ENCODE results near the gene SRM. TPM values are rescaled to one million over a fixed set of nuclear protein-coding genes. Genes with fewer than 3 reads are reported as not detected.
A peak's percentile ranks its signal among the peaks of the same experiment; 100 is the strongest.
"Not testable (repeated sequence)": the region's sequence is repeated elsewhere in the genome, so short reads cannot be mapped to it uniquely, and the experiment has no call there.

The SRM gene
- total RNA-seq, 6 donors from 2014 or later: 7.3 to 72.9 (median 50.2) TPM

DNA sequence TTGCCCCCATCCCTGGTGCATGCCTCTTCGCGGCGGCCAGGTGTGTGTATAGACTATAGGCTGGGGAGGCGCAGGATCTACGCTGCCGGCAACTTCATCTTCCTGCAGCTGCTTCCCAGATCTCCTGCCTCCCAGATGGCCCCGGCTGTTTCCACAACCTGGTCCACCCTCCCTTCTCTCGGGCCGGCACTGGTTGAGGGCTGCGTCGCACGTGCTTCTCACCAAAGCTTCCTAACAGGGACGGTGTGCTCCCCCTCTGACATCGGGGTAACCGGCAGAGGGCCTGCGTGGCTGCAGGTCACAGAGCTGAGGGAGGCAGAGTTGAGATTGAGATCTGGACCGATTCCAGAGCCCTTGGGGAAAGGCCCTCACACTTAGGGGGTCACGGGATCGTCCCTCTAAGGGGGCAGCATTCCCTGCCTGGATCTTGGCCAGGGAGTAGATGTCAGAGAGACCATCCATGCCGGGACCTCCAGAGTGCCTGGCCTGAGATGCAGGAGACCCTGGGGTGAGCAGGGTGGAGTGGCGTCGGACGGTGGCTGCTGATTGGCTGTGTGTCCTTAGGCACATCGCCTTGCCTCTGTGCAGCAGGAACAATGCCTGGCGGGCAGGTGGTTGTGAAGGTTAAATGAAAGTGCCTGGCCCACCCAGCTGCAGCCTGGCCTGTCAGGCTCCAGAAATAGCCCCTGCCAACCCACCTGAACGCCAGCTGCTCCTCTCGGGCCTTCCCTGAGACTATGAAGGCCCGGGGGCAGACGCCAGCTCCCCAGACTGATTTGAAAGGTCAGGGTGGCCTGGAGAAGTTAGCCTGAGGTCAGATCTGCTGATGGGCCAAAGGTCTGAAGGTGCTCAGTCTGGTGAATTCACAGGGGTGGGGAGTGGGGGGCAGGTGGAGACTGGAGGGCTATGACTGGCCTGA lies 6.7 kb downstream of the SRM start:
- 3 to 35% methylated on average over 11 to 29 of the region's 29 CpGs for WGBS, 2 donors

DNA sequence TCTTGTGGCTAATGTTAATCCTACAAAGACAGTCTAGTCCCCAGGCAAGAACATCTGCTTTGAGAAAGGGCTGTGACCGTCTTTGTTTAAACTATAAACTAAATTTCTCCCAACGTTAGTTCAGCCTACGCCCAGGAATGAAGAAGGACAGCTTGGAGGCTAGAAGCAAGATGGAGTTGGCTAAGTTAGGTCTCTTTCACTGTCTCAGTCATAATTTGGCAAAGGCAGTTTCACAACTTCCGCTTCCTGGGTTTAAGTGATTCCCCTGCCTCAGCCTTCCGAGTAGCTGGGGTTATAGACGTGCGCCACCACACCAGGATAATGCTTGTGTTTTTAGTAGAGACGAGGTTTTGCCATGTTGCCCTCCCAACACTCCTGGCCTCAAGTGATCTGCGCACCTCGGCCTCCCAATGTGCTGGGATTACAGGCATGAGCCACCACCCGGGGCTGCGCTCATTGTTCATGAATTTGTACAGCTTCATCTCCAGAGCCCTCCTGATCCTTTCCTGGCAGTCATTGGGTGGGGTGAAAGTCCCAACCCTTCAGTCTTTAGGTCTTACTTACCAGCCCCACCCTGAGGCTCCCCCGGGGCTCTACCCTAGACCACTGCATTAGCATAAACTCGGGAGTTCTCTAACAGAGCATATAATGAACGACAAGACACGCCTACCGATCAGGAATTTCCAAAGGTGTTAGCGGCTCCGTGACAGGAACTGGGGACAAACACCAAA lies 7.9 kb downstream of the SRM start:
- peaks cover 6 to 30% (median 25%) of the 10 kb centered on the region in 4 donors for H3K36me3 ChIP-seq
- no peaks in the 10 kb centered on the region for H3K27me3 ChIP-seq
- no peak overlapping the region for H3K4me3 ChIP-seq
- DNase-seq: no peak
- TF ChIP-seq POLR2AphosphoS5 (IDR thresholded peaks at IDR 0.05) (no peak), EP300 (IDR thresholded peaks at IDR 0.05) (no peak), POLR2A (IDR thresholded peaks at IDR 0.05) (no peak)
- TF ChIP-seq, protein P1, sequence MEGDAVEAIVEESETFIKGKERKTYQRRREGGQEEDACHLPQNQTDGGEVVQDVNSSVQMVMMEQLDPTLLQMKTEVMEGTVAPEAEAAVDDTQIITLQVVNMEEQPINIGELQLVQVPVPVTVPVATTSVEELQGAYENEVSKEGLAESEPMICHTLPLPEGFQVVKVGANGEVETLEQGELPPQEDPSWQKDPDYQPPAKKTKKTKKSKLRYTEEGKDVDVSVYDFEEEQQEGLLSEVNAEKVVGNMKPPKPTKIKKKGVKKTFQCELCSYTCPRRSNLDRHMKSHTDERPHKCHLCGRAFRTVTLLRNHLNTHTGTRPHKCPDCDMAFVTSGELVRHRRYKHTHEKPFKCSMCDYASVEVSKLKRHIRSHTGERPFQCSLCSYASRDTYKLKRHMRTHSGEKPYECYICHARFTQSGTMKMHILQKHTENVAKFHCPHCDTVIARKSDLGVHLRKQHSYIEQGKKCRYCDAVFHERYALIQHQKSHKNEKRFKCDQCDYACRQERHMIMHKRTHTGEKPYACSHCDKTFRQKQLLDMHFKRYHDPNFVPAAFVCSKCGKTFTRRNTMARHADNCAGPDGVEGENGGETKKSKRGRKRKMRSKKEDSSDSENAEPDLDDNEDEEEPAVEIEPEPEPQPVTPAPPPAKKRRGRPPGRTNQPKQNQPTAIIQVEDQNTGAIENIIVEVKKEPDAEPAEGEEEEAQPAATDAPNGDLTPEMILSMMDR (IDR thresholded peaks at IDR 0.05): no peak
- peaks cover 0 to 6% (median 0%) of the 10 kb centered on the region in 4 donors for H3K4me1 ChIP-seq
- H3K9me3 ChIP-seq: no peaks in the 10 kb centered on the region
- WGBS, 2 donors: 58% methylated on average over 19 of the region's 19 CpGs
- ATAC-seq (ENCODE audit: low FRiP score in 2 of 2): no peak
- H3K27ac ChIP-seq: no peak overlapping the region

More for the DNA sequence above, 6.7 kb downstream of the SRM start:
- peaks cover 0 to 6% (median 0%) of the 10 kb centered on the region in 4 donors for H3K4me1 ChIP-seq
- TF ChIP-seq POLR2A (IDR thresholded peaks at IDR 0.05) (no peak), EP300 (IDR thresholded peaks at IDR 0.05) (no peak), POLR2AphosphoS5 (IDR thresholded peaks at IDR 0.05) (no peak)
- TF ChIP-seq, protein P1 (IDR thresholded peaks at IDR 0.05): no peak
- H3K27ac ChIP-seq: no peak overlapping the region
- H3K36me3 ChIP-seq: peaks cover 6 to 40% (median 31%) of the 10 kb centered on the region in 4 donors
- no peaks in the 10 kb centered on the region for H3K27me3 ChIP-seq
- no peaks in the 10 kb centered on the region for H3K9me3 ChIP-seq
- ATAC-seq (ENCODE audit: low FRiP score in 2 of 2) (no peak), DNase-seq (no peak)
- no peak overlapping the region for H3K4me3 ChIP-seq

- not testable (repeated sequence) for H3K4me3 ChIP-seq; ATAC-seq (ENCODE audit: low FRiP score in 2 of 2); H3K9me3 ChIP-seq; H3K27ac ChIP-seq; H3K27me3 ChIP-seq; DNase-seq; H3K4me1 ChIP-seq
- 91 to 98% methylated on average over 10 of the region's 10 CpGs for WGBS, 2 donors
- peaks cover 2 to 22% (median 16%) of the 10 kb centered on the region in 4 donors for H3K36me3 ChIP-seq
Observed at GRCh38 chr1:11051121-11051520, 8.7 kb downstream of the SRM start.

GRCh38 chr1:11046625-11047365 lies 13.0 kb downstream of the SRM start, which contains the start of gene MASP2:
Gene MASP2 (minus strand): TSS chr1:11047239. CDS start chr1:11047207, 32 bp downstream.
- WGBS, 2 donors: 92 to 93% methylated on average over 17 to 22 of the region's 28 CpGs
- ATAC-seq (ENCODE audit: low FRiP score in 2 of 2) (peak in 1 of 2 donors; percentile 13), DNase-seq (no peak)
- no peak within 1 kb of the TSS for H3K27ac ChIP-seq
- TF ChIP-seq EP300 (IDR thresholded peaks at IDR 0.05): no peak
- TF ChIP-seq, protein P1 (IDR thresholded peaks at IDR 0.05): no peak
- no peak for TF ChIP-seq POLR2A (IDR thresholded peaks at IDR 0.05)
- TF ChIP-seq POLR2AphosphoS5 (IDR thresholded peaks at IDR 0.05): no peak
- no peak within 1 kb of the TSS for H3K4me3 ChIP-seq
- no peaks in the 10 kb centered on the region for H3K36me3 ChIP-seq
- peaks cover 0 to 5% (median 0%) of the 10 kb centered on the region in 4 donors for H3K4me1 ChIP-seq
- no peaks in the 10 kb centered on the region for H3K27me3 ChIP-seq
- no peaks in the 10 kb centered on the region for H3K9me3 ChIP-seq

- H3K27me3 ChIP-seq: no peaks in the 10 kb centered on the region
- DNase-seq: no peak
- H3K36me3 ChIP-seq: no peaks in the 10 kb centered on the region
- no peak overlapping the region for H3K4me3 ChIP-seq
- no peak for TF ChIP-seq POLR2A (IDR thresholded peaks at IDR 0.05)
- TF ChIP-seq, protein P1 (IDR thresholded peaks at IDR 0.05): no peak
- no peak for TF ChIP-seq POLR2AphosphoS5 (IDR thresholded peaks at IDR 0.05)
- no peak for TF ChIP-seq EP300 (IDR thresholded peaks at IDR 0.05)
- no peak overlapping the region for H3K27ac ChIP-seq
- no peaks in the 10 kb centered on the region for H3K9me3 ChIP-seq
- 83 to 89% methylated on average over 1 to 8 of the region's 8 CpGs for WGBS, 2 donors
- ATAC-seq (ENCODE audit: low FRiP score in 2 of 2): no peak
- peaks cover 0 to 5% (median 0%) of the 10 kb centered on the region in 4 donors for H3K4me1 ChIP-seq
Observed at GRCh38 chr1:11046270-11046566, 13.6 kb downstream of the SRM start.
